SW480 (cell line): ENCODE results near the gene VWA3A.
"Not testable (repeated sequence)": the region's sequence is repeated elsewhere in the genome, so short reads cannot be mapped to it uniquely, and the experiment has no call there.

ENCODE experiments used
- DNase-seq: peaks from one replicate; pipeline ENCODE4 v3.0.0-alpha.2; 2016; ENCODE audit warnings: low spot score

VWA3A gene

GRCh38 chr16:22139008-22139407 lies 46.7 kb downstream of the VWA3A start:
- no peak for DNase-seq

DNA sequence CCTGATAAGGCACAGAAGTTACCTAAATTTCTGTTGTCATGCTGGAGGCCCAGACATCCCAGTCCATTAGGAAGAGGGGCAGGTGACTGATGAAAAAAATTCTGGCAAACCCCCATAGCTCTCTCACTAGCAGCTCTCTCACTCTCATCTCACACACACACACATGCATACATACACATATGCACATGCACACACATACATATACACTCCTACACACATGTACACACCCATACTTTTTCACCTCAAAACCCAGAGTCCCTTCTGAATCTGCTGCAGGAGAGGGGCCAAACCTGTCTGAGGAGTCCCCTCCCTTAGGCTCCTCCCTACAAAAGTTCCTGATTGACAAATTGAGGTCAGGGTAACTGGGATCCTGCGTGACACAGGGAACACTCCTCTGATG lies 47.4 kb downstream of the VWA3A start:
- DNase-seq = no peak

DNA sequence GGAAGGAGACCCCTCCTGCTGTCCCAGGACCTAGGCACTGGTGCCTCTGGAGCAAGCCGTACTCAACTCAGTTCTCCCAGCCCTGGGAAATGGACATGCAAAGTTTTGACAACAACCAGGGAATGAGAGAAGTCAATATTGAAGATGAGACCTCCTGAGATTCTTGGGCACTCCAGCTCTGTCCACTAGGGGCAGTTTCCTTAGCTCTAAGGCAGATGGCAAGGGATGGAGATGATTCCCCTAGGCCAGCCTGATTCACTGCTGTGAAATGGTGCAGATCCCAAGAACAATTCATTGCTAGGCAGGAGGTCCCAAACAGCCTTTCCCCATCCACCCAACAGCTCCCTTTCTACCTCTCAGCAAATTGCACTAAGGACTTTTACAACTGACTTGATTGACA lies 49.4 kb downstream of the VWA3A start:
- DNase-seq = peak; percentile 24

GRCh38 chr16:22144520-22144919 lies 52.2 kb downstream of the VWA3A start:
- no peak for DNase-seq

DNA sequence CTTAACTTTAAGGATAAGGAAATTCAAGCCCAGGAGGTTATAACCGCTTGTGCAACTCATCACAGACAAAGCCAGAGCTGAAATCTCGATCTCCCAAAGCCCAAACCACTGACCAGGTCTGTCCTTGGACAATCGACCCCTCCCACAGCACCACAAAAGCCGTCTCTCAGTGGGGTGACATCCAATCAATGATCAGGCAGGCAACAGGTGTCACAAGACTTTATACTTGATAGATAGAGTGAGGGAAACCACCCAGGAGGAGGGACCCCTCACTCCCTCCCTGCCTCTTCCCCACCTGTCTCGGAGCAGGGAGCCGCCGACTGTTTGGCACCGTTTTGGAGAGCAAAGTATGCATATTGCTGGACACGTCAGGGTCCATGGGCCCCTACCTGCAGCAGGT lies 55.5 kb downstream of the VWA3A start:
- no peak for DNase-seq

DNA sequence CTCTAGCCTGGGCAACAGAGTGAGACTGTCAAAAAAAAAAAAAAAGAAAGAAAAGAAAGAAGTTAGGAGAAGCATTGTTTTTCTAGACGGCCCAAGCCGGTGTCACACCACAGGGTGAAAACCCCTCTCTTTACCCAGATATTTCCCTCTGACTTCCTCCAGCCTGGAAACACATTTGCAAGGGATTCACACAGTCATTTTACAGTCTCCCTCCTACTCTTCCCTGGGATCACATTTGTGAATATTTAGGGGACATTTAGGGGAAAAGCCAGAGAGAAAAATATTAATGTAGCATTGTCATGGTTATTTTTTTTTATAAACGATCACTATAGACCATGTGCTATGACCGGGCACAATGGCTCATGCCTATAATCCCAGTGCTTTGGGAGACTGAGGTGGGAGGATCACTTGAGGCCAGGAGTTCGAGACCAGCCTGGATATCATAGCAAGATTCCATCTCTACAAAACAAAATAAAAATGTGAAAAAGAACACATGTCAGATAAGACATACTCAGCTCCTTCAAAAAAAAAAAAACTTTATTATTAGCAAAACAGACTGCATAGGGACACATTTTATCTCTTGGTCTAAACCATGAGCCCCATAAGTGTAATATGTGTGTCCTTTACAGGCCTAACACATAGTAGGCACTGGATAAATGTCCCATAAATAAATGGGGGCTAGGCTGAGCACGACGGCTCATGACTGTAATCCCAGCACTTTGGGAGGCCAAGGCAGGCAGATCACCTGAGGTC lies 59.1 kb downstream of the VWA3A start:
- no peak for DNase-seq

- no peak for DNase-seq
Measured at GRCh38 chr16:22152316-22152715, 60.0 kb downstream of the VWA3A start.

GRCh38 chr16:22153078-22153477 lies 60.7 kb downstream of the VWA3A start:
- not testable (repeated sequence) for DNase-seq

DNA sequence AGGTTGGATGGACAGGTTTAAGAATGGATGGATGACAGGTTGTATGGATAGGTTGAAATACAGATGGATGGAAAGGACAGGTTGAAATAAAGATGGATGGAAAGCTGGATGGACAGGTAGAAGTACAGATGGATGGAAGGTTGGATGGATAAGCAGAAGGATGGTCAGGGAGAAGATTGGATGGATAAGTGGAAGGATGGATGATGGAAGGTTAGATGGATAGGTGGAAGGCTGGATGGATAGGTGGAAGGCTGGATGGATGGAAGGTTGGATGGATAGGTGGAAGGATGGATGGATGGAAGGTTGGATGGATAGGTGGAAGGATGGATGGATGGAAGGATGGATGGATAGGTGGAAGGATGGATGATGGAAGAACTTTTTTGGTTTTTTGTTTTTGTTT lies 69.1 kb downstream of the VWA3A start:
- DNase-seq = no peak

DNA sequence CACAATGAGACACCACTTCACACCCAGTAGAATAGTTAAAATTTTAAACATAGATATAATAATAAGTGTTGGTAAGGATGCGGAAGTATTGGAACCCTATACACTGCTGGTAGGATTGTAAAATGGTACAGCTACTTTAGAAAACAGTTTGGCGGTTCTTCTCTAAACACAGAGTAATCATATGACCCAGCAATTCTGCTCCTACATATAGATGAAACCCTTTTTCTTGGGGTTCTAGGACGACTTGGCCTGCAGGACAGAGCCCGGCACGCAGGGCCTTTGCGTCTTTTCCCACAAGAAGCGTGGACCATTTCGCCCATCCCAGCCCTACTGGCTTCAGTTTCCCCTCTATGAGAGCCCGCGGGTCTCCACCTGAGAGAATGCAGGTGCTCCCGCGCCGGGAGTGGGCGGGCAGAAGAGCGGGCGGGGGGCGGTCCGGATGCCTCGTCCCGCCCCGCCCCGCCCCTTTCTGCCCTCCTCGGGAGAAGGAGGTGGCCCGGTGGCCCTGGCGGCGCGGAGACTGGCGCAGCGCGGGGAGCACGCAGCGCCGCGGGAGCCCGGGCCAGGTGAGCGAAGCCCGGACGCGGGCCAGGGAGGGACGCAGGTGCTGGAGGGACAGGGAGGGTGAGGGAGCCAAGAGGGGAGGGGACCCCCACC lies 69.8 kb downstream of the VWA3A start, which contains the start of gene SDR42E2:
Gene SDR42E2, plus strand, starts transcription at position 508 of the 657 bp plus-strand sequence. CDS start 3,077 bp downstream, outside the sequence.
- peak; percentile 35 for DNase-seq

DNA sequence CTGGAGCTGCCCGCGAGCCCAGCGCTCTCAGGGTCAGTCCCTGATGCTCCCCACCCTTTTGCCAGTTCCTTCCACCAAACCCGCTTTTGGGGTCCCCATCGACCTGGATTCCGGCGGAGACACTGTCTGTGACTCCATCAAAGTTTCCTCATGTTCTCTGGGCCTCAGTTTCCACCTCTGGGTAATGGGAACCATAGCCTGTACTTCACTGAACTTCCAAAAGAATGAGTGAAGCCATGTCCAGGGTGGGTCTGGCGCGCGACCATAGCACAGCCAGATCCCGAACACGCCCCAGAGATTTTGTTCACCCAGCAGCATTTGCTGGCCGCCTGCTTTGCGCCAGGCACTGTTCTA lies 70.3 kb downstream of the VWA3A start:
- no peak for DNase-seq

- no peak for DNase-seq
Measured at GRCh38 chr16:22163806-22164205, 71.5 kb downstream of the VWA3A start.

- no peak for DNase-seq
Measured at GRCh38 chr16:22164482-22164881, 72.1 kb downstream of the VWA3A start.

DNA sequence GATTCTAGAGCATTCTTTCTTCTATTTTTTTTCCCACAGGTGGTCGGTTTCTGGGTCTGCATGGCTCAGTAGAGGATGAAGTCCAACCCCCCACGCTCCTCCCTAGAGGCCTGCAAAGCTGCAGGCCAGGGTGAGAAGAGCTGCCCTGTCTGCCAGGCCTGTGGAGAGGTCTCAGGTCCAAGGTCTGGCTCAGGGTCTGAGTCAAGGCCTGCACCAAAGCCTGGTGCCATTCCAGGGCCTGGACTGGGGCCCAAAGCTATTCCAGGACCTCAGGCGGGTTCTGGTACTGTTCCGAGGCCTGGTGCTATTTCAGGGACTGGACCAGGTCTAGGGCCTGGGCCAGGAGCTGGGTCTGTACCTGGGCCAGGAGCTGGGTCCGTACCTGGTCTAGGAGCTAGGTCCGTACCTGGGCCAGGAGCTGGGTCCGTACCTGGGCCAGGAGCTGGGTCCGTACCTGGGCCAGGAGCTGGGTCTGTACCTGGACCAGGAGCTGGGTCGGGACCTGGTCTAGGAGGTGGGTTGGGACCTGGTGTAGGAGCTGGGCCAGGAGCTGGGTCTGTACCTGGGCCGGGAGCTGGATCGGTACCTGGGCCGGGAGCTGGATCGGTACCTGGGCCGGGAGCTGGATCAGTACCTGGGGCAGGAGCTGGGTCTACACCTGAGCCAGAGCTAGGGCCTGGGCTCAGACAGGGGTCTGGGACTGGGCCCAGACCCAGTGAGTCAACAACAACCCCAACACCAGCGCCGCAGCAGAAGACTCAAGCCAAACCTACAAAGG lies 73.4 kb downstream of the VWA3A start:
- no peak for DNase-seq

- no peak for DNase-seq
Measured at GRCh38 chr16:22171953-22172352, 79.6 kb downstream of the VWA3A start.

- DNase-seq = not testable (repeated sequence)
Measured at GRCh38 chr16:22172642-22173041, 80.3 kb downstream of the VWA3A start.

DNA sequence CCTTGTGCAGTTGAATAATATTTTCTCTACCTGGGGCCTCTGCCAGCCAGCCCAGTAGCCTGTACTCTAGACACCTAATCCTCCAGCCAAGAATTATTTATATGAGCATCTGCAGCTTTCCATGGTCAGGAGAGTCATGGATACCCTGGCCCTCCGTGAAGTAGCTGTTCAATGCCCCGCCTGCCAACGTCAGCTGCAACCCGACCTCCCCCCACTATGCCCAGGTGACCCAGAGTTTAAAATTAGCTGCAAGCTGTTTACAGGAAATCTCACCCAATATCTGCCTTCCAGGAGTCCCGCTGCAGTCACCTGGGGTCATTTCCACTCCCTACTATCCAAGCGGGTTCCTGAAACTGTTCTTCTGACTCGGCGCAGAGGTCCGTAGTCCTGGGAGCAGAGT lies 82.3 kb downstream of the VWA3A start:
- DNase-seq = no peak

- DNase-seq = no peak
Measured at GRCh38 chr16:22177968-22178930, 85.9 kb downstream of the VWA3A start.

GRCh38 chr16:22181426-22181825 lies 89.1 kb downstream of the VWA3A start:
- no peak for DNase-seq

DNA sequence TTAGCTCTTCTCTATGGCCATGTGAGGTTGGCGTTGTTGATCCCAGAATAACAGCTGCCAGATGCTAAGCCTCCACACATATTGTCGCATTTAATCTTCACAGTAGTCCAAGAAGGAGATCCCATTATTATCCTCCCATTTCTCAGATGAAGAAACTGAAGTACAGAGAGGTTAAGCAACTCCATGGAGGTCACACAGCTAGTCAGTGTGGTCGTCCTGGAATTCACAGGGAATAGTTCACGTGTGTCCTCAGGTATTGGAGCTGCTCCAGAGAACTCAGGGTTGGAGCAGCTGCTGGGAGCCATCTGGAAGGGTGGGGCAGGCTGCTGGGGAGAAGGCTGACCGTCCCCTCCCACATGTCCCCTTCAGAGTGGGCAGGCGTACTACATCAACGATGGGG lies 89.5 kb downstream of the VWA3A start:
- no peak for DNase-seq

- DNase-seq = no peak
Measured at GRCh38 chr16:22183335-22183734, 91.0 kb downstream of the VWA3A start.
